Keratinocyte (primary cell): ENCODE measurements around the gene C19orf38. TPM values are rescaled to one million over a fixed set of nuclear protein-coding genes. Genes with fewer than 3 reads are reported as not detected.
A peak's percentile ranks its signal among the peaks of the same experiment; 100 is the strongest.
"Not testable (repeated sequence)": the region's sequence is repeated elsewhere in the genome, so short reads cannot be mapped to it uniquely, and the experiment has no call there.

Source experiments
- DNase-seq: peaks from one replicate; pipeline ENCODE4 v3.0.0-alpha.2; 2011; ENCODE audit warnings: low read depth, missing footprints, low spot score
- FAIRE-seq: peaks from 2 replicates; lab custom pipeline; 2011; peaks lifted over from hg19 to GRCh38; lab: Jason Lieb, UNC
- H2AFZ ChIP-seq: 2 replicates; pipeline ENCODE4 v1.6.0; 2012; ENCODE audit warnings: low read length, control low read depth, inconsistent platforms; ENCODE audit not compliant: control insufficient read depth
- H3K27ac ChIP-seq: 2 replicates; pipeline ENCODE4 v1.5.1; 2011; ENCODE audit warnings: low read length; ENCODE audit not compliant: control insufficient read depth, insufficient read depth
- H3K27me3 ChIP-seq: 3 replicates; pipeline ENCODE4 v1.6.0; 2011; ENCODE audit warnings: low read length; ENCODE audit not compliant: control insufficient read depth, insufficient read depth; ENCODE audit errors: extremely low read depth
- H3K36me3 ChIP-seq, 2 experiments: 2 replicates in 1 of 2; 3 replicates in 1 of 2; pipeline ENCODE4 v1.5.1; 2011; ENCODE audit warnings: low read length in 2 of 2, mild to moderate bottlenecking in 1 of 2; ENCODE audit not compliant: control insufficient read depth in 2 of 2, insufficient read depth in 2 of 2; ENCODE audit errors: extremely low read depth in 1 of 2
- H3K4me1 ChIP-seq: 3 replicates; pipeline ENCODE4 v1.5.1; 2011; ENCODE audit warnings: low read length; ENCODE audit not compliant: control insufficient read depth, insufficient read depth; ENCODE audit errors: extremely low read depth
- H3K4me2 ChIP-seq: 3 replicates; pipeline ENCODE4 v1.6.0; 2011; ENCODE audit warnings: low read depth, low read length; ENCODE audit not compliant: control insufficient read depth, insufficient read depth; ENCODE audit errors: extremely low read depth
- H3K4me3 ChIP-seq, 3 experiments: fragments of 200-600 bp in 1 of 3; sonication (generic) in 1 of 3; 2 replicates in 2 of 3; 3 replicates in 1 of 3; pipeline ENCODE4 v1.5.1; 2011 to 2016; ENCODE audit warnings: low read length in 3 of 3, mild to moderate bottlenecking in 3 of 3, control low read depth in 2 of 3, inconsistent platforms in 1 of 3, low read depth in 1 of 3, mixed read lengths in 1 of 3, mixed run types in 1 of 3, moderate library complexity in 1 of 3; ENCODE audit not compliant: control insufficient read depth in 2 of 3, insufficient read depth in 2 of 3; ENCODE audit errors: extremely low read depth in 1 of 3
- H3K79me2 ChIP-seq: 2 replicates; pipeline ENCODE4 v1.6.0; 2012; ENCODE audit warnings: low read length; ENCODE audit not compliant: control insufficient read depth, insufficient read depth
- H3K9ac ChIP-seq: 3 replicates; pipeline ENCODE4 v1.6.0; 2011; ENCODE audit warnings: low read length; ENCODE audit not compliant: control insufficient read depth, insufficient read depth; ENCODE audit errors: extremely low read depth
- H3K9me1 ChIP-seq: 3 replicates; pipeline ENCODE4 v1.6.0; 2011; ENCODE audit warnings: low read length; ENCODE audit not compliant: control insufficient read depth, insufficient read depth; ENCODE audit errors: extremely low read depth
- H3K9me3 ChIP-seq: 2 replicates; pipeline ENCODE4 v1.5.1; 2012; ENCODE audit warnings: low read depth, low read length; ENCODE audit not compliant: control insufficient read depth
- H4K20me1 ChIP-seq: 3 replicates; pipeline ENCODE4 v1.6.0; 2011; ENCODE audit warnings: low read length; ENCODE audit not compliant: control insufficient read depth, insufficient read depth; ENCODE audit errors: extremely low read depth
- EZH2 ChIP-seq: IDR thresholded peaks from one replicate; pipeline ENCODE4 v1.6.1; 2012; ENCODE audit warnings: inconsistent platforms, mild to moderate bottlenecking, low read length, moderate library complexity
- dilution Hi-C: fragments of 300-500 bp; cut with MboI; formaldehyde crosslinking; loops from one replicate; pipeline ENCODE4 v1.7.0; 2020; ENCODE audit warnings: low sequenced_read_pairs; ENCODE audit not compliant: extremely low pct_ligation_motif_present
- polyA plus RNA-seq, 5 experiments: library from polyadenylated mRNA; depleted of rRNA in 3 of 5; stranded (reverse) in 3 of 5; stranded (forward) in 1 of 5; unstranded in 1 of 5; fragments of >200 nt; gene quantifications; 1 replicate in 1 of 5; 2 replicates in 3 of 5; 3 replicates in 1 of 5; pipeline versions ENCODE4 v1.2.1 to v1.2.3, GENCODE V29; 2011 to 2012; ENCODE audit warnings: missing spikeins in 2 of 5, low read depth in 1 of 5, low replicate concordance in 1 of 5
- TF ChIP-seq, protein P1 (sequence below), 3 experiments: IDR thresholded peaks in 1 of 3; conservative IDR thresholded peaks in 1 of 3; optimal IDR thresholded peaks in 1 of 3; 2 replicates in 2 of 3; 3 replicates in 1 of 3; pipeline versions ENCODE3 to v1.5.1; 2011; ENCODE audit warnings: low read length in 3 of 3, mild to moderate bottlenecking in 3 of 3, moderate library complexity in 2 of 3, control low read depth in 1 of 3, inconsistent platforms in 1 of 3; ENCODE audit not compliant: insufficient read depth in 2 of 3; ENCODE audit errors: extremely low read depth in 1 of 3

The C19orf38 gene
- polyA plus RNA-seq, 1 donor (not counting 4 experiments of a cell fraction or from before 2014, with no cell fraction given) = 0.14 TPM

DNA sequence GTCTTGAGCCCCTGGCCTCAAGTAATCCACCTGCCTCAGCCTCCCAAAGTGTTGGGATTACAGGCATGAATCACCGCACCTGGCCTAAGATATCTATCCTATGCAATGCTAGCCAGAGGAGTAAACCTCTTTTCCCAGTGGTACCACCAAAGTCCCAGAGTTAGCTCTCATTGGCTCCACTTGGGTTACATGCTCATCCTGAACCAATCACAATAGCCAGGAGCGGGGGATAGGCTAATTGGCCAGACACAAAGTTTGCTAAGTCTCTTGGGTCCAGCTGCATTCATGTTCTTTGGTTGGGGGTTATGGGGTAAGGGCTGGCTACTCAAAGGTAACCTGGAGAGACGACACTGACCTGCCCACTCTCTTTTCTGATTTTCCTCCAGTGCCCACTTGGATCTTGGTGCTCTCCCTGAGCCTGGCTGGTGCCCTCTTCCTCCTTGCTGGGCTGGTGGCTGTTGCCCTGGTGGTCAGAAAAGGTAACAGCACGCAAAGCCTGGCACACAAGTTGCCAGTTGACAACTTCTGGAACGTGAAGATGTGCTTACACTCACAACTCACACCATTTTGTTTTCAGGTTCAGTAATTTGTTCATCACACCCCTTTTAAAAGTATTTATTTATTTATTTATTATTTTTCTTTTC, 7.8 kb downstream of the C19orf38 start:
- DNase-seq = no peak
- H3K4me3 ChIP-seq = no peak overlapping the region
- FAIRE-seq = no peak

DNA sequence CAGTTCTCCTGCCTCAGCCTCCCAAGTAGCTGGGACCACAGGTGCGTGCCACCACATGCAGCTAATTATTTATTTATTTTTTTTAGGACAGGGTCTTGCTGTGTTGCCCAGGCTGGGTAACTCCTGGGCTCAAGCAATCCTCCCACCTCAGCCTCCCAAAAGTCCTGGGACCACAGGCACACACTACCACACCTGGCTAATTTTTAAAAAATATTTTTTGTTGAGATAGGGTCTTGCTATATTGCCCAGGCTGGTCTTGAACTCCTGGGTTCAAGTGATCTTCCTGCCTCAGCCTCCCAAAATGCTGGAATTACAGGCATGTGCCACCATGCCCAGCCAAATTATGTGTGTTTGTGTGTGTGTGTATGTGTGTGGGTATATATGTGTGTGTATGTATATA, 8.7 kb downstream of the C19orf38 start:
- not testable (repeated sequence) for H2AFZ ChIP-seq, H3K27ac ChIP-seq, H4K20me1 ChIP-seq

More for the DNA sequence above, 7.8 kb downstream of the C19orf38 start:
- TF ChIP-seq EZH2 = no peak
- TF ChIP-seq, protein P1, sequence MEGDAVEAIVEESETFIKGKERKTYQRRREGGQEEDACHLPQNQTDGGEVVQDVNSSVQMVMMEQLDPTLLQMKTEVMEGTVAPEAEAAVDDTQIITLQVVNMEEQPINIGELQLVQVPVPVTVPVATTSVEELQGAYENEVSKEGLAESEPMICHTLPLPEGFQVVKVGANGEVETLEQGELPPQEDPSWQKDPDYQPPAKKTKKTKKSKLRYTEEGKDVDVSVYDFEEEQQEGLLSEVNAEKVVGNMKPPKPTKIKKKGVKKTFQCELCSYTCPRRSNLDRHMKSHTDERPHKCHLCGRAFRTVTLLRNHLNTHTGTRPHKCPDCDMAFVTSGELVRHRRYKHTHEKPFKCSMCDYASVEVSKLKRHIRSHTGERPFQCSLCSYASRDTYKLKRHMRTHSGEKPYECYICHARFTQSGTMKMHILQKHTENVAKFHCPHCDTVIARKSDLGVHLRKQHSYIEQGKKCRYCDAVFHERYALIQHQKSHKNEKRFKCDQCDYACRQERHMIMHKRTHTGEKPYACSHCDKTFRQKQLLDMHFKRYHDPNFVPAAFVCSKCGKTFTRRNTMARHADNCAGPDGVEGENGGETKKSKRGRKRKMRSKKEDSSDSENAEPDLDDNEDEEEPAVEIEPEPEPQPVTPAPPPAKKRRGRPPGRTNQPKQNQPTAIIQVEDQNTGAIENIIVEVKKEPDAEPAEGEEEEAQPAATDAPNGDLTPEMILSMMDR (optimal IDR thresholded peaks at IDR 0.05 in 1 of 3, IDR thresholded peaks at IDR 0.05 in 1 of 3, conservative IDR thresholded peaks at IDR 0.05 in 1 of 3; ENCODE audit: extremely low read depth in 1 of 3, insufficient read depth in 2 of 3, low read length in 3 of 3) = peak; percentile 66 to 72 (median 67)
- H3K4me1 ChIP-seq = no peaks in the 10 kb centered on the region
- H3K36me3 ChIP-seq = no peaks in the 10 kb centered on the region
- no peaks in the 10 kb centered on the region for H3K9me1 ChIP-seq
- no peak overlapping the region for H3K27ac ChIP-seq
- H2AFZ ChIP-seq = no peak overlapping the region
- H4K20me1 ChIP-seq = no peaks in the 10 kb centered on the region
- dilution Hi-C loops = no loop called here
- no peaks in the 10 kb centered on the region for H3K9me3 ChIP-seq
- H3K9ac ChIP-seq = no peak overlapping the region
- no peak overlapping the region for H3K4me2 ChIP-seq
- H3K79me2 ChIP-seq = no peaks in the 10 kb centered on the region
- no peaks in the 10 kb centered on the region for H3K27me3 ChIP-seq

More for the DNA sequence above, 8.7 kb downstream of the C19orf38 start:
- H3K79me2 ChIP-seq, H3K9me1 ChIP-seq, DNase-seq, H3K27me3 ChIP-seq, H3K4me1 ChIP-seq, H3K9ac ChIP-seq, H3K4me3 ChIP-seq, H3K4me2 ChIP-seq, H3K9me3 ChIP-seq, FAIRE-seq, H3K36me3 ChIP-seq, dilution Hi-C loops: not testable (repeated sequence)
